IPS-18c (cell line): ENCODE measurements around the gene IRF2BP2.
"Not testable (repeated sequence)": the region's sequence is repeated elsewhere in the genome, so short reads cannot be mapped to it uniquely, and the experiment has no call there.

Experiments
- H3K4me3 ChIP-seq: 2 replicates; pipeline ENCODE4 v1.7.0; 2013; ENCODE audit warnings: low read depth, mild to moderate bottlenecking, low read length, moderate library complexity; ENCODE audit not compliant: insufficient read depth
- H3K9me3 ChIP-seq: one replicate; pipeline ENCODE4 v1.6.1; 2013; ENCODE audit warnings: mild to moderate bottlenecking, low read length, moderate library complexity; ENCODE audit not compliant: control insufficient read depth, insufficient read depth

Gene IRF2BP2

GRCh38 chr1:234639961-234640360 lies 30.0 kb upstream of the IRF2BP2 start:
- H3K9me3 ChIP-seq: no peaks in the 10 kb centered on the region
- H3K4me3 ChIP-seq: no peak overlapping the region

- H3K4me3 ChIP-seq: no peak overlapping the region
- no peaks in the 10 kb centered on the region for H3K9me3 ChIP-seq
Observed at GRCh38 chr1:234638832-234639799, 29.1 kb upstream of the IRF2BP2 start.

- not testable (repeated sequence) for H3K9me3 ChIP-seq, H3K4me3 ChIP-seq
Observed at GRCh38 chr1:234634922-234635321, 24.9 kb upstream of the IRF2BP2 start.

- Histone ChIP-seq H3K9me3 (no peaks in the 10 kb centered on the region), H3K4me3 (no peak overlapping the region)
Observed at GRCh38 chr1:234634387-234634786, 24.4 kb upstream of the IRF2BP2 start.

- no peaks in the 10 kb centered on the region for H3K9me3 ChIP-seq
- H3K4me3 ChIP-seq: no peak overlapping the region
Observed at GRCh38 chr1:234633246-234634003, 23.4 kb upstream of the IRF2BP2 start.

GRCh38 chr1:234632225-234632624 lies 22.2 kb upstream of the IRF2BP2 start:
- Histone ChIP-seq H3K9me3 (no peaks in the 10 kb centered on the region), H3K4me3 (no peak overlapping the region)

- no peak overlapping the region for H3K4me3 ChIP-seq
- no peaks in the 10 kb centered on the region for H3K9me3 ChIP-seq
Observed at GRCh38 chr1:234631721-234632125, 21.7 kb upstream of the IRF2BP2 start.

- Histone ChIP-seq H3K9me3 (no peaks in the 10 kb centered on the region), H3K4me3 (no peak overlapping the region)
Observed at GRCh38 chr1:234629026-234629425, 19.0 kb upstream of the IRF2BP2 start.

GRCh38 chr1:234628089-234628488 lies 18.1 kb upstream of the IRF2BP2 start:
- Histone ChIP-seq H3K9me3 (no peaks in the 10 kb centered on the region), H3K4me3 (no peak overlapping the region)

GRCh38 chr1:234627009-234627950 lies 17.3 kb upstream of the IRF2BP2 start:
- Histone ChIP-seq H3K4me3 (no peak overlapping the region), H3K9me3 (no peaks in the 10 kb centered on the region)

GRCh38 chr1:234626391-234626790 lies 16.4 kb upstream of the IRF2BP2 start:
- no peaks in the 10 kb centered on the region for H3K9me3 ChIP-seq
- no peak overlapping the region for H3K4me3 ChIP-seq

- no peak overlapping the region for H3K4me3 ChIP-seq
Observed at GRCh38 chr1:234624724-234625117, 14.7 kb upstream of the IRF2BP2 start.

GRCh38 chr1:234621657-234622335 lies 11.8 kb upstream of the IRF2BP2 start:
- H3K9me3 ChIP-seq: no peaks in the 10 kb centered on the region
- H3K4me3 ChIP-seq: no peak overlapping the region

More at GRCh38 chr1:234624724-234625117, 14.7 kb upstream of the IRF2BP2 start:
- no peaks in the 10 kb centered on the region for H3K9me3 ChIP-seq

- H3K9me3 ChIP-seq: no peaks in the 10 kb centered on the region
- no peak overlapping the region for H3K4me3 ChIP-seq
Observed at GRCh38 chr1:234621127-234621468, 11.1 kb upstream of the IRF2BP2 start.

GRCh38 chr1:234620272-234621126 lies 10.5 kb upstream of the IRF2BP2 start:
- no peaks in the 10 kb centered on the region for H3K9me3 ChIP-seq
- H3K4me3 ChIP-seq: no peak overlapping the region

GRCh38 chr1:234619794-234620247 lies 9.8 kb upstream of the IRF2BP2 start:
- no peaks in the 10 kb centered on the region for H3K9me3 ChIP-seq

More at GRCh38 chr1:234619794-234620247, 9.8 kb upstream of the IRF2BP2 start:
- no peak overlapping the region for H3K4me3 ChIP-seq
